AG09319 (cell line): Measurements from ENCODE around the gene ATP13A3.

ENCODE experiments used
- DNase-seq: peaks from one replicate; pipeline ENCODE4 v3.0.0-alpha.2; 2010; ENCODE audit warnings: low read depth; ENCODE audit errors: extremely low read depth
- CTCF ChIP-seq: IDR thresholded peaks from 2 replicates; pipeline ENCODE4 v1.5.1; 2011; ENCODE audit warnings: low read depth, mild to moderate bottlenecking, inconsistent platforms, low read length, moderate library complexity

Gene ATP13A3

GRCh38 chr3:194472290-194472920 lies 14.4 kb downstream of the ATP13A3 start:
- TF ChIP-seq CTCF, result no peak; the same call in none of the 2 replicates
- DNase-seq, result peak; percentile 54

GRCh38 chr3:194471863-194472262 lies 14.9 kb downstream of the ATP13A3 start:
- TF ChIP-seq CTCF, result no peak
- DNase-seq, result no peak

- no peak for TF ChIP-seq CTCF
- DNase-seq, result no peak
These were observed 16.2 kb downstream of the ATP13A3 start for GRCh38 chr3:194470615-194471014.

- no peak for TF ChIP-seq CTCF
- DNase-seq, result no peak
These were observed 16.8 kb downstream of the ATP13A3 start for GRCh38 chr3:194469977-194470376.

GRCh38 chr3:194468086-194468485 lies 18.7 kb downstream of the ATP13A3 start:
- DNase-seq, result no peak

GRCh38 chr3:194466761-194467356 lies 19.9 kb downstream of the ATP13A3 start:
- DNase-seq, result no peak
- TF ChIP-seq CTCF, result no peak

More at GRCh38 chr3:194468086-194468485, 18.7 kb downstream of the ATP13A3 start:
- TF ChIP-seq CTCF, result no peak

- DNase-seq, result no peak
- TF ChIP-seq CTCF, result no peak
These were observed 20.8 kb downstream of the ATP13A3 start for GRCh38 chr3:194465920-194466570.
